HCT116 (cell line): ENCODE results near the gene TTC33. TPM values are rescaled to one million over a fixed set of nuclear protein-coding genes. Genes with fewer than 3 reads are reported as not detected.

Source experiments
- ATAC-seq: fragments of 200-7000 bp; cut with Tn5 transposase; 2 replicates; pipeline ENCODE4 v1.9.1; 2020; ENCODE audit warnings: mild to moderate bottlenecking, moderate library complexity
- BruUV-seq: library from RNA; stranded (reverse); fragments of 400-500 nt; replicated peaks from 2 replicates; lab custom pipeline; 2021; lab: Mats Ljungman, UMichigan
- CTCF ChIA-PET: fragments of 300-600 bp; sonication (Branson Sonifier 250); formaldehyde crosslinking; loops from one replicate; lab custom pipeline; 2021; ENCODE audit warnings: antibody characterized with exemption; lab: Charles Lee
- POLR2A ChIA-PET: fragments of 300-600, 350-600 bp; sonication (Branson Sonifier 250); formaldehyde crosslinking; loops from one replicate; lab custom pipeline; 2021; ENCODE audit warnings: antibody characterized with exemption; lab: Charles Lee
- RAD21 ChIA-PET, 2 experiments: fragments of 300-600 bp; sonication (Branson Sonifier 250); formaldehyde crosslinking; loops; one replicate each; lab custom pipeline; 2023; ENCODE audit warnings: low total read pairs in 2 of 2; ENCODE audit not compliant: uncharacterized antibody in 2 of 2, unreplicated experiment in 2 of 2, low non-redundant PET in 1 of 2; lab: Charles Lee
- DNase-seq: peaks from one replicate; pipeline ENCODE4 v3.0.0-alpha.2; 2010; ENCODE audit warnings: low read depth, low spot score
- H2AFZ ChIP-seq: fragments of 200-600 bp; shearing (Covaris generic), sonication (generic); 2 replicates; pipeline ENCODE4 v1.6.1; 2017; ENCODE audit warnings: low read depth, mixed run types, mixed read lengths, antibody characterized with exemption, low read length; ENCODE audit not compliant: poor library complexity, severe bottlenecking
- H3K27ac ChIP-seq: 2 replicates; pipeline ENCODE4 v1.5.1; 2012; ENCODE audit warnings: low read depth, low read length
- H3K27me3 ChIP-seq: fragments of 200-600 bp; sonication (generic); 2 replicates; pipeline ENCODE4 v1.6.1; 2016; ENCODE audit warnings: mixed run types, low read length, mixed read lengths; ENCODE audit not compliant: insufficient read depth
- H3K36me3 ChIP-seq, 2 experiments: fragments of 200-500 bp in 1 of 2; fragments of 200-600 bp in 1 of 2; sonication (Bioruptor generic) in 1 of 2; sonication (generic) in 1 of 2; 2 replicates each; pipeline versions ENCODE4 v1.5.1 to v1.6.1; 2014 to 2016; ENCODE audit warnings: low read length in 2 of 2, inconsistent platforms in 1 of 2, mixed read lengths in 1 of 2, mixed run types in 1 of 2; ENCODE audit not compliant: insufficient read depth in 2 of 2, control insufficient read depth in 1 of 2
- H3K4me1 ChIP-seq, 2 experiments: fragments of 200-600 bp in 1 of 2; sonication (generic) in 1 of 2; 2 replicates each; pipeline versions ENCODE4 v1.5.1 to v1.6.1; 2012 to 2017; ENCODE audit warnings: low read length in 2 of 2, inconsistent platforms in 1 of 2, mild to moderate bottlenecking in 1 of 2, mixed read lengths in 1 of 2, mixed run types in 1 of 2, moderate library complexity in 1 of 2; ENCODE audit not compliant: insufficient read depth in 2 of 2, control insufficient read depth in 1 of 2
- H3K4me2 ChIP-seq: fragments of 200-600 bp; sonication (generic); 2 replicates; pipeline ENCODE4 v1.6.1; 2017; ENCODE audit warnings: mixed run types, low read length, mixed read lengths
- H3K4me3 ChIP-seq, 2 experiments: fragments of 200-600 bp in 1 of 2; sonication (generic) in 1 of 2; replicated peaks in 1 of 2; 2 replicates each; pipeline ENCODE4 v1.5.1; 2011 to 2016; ENCODE audit warnings: low read length in 2 of 2, control low read depth in 1 of 2, low read depth in 1 of 2, mild to moderate bottlenecking in 1 of 2, mixed read lengths in 1 of 2, mixed run types in 1 of 2
- H3K79me2 ChIP-seq: fragments of 200-600 bp; sonication (generic); 2 replicates; pipeline ENCODE4 v1.6.1; 2017; ENCODE audit warnings: mild to moderate bottlenecking, mixed run types, low read length, moderate library complexity, mixed read lengths; ENCODE audit not compliant: insufficient read depth
- H3K9ac ChIP-seq: fragments of 200-600 bp; sonication (generic); 2 replicates; pipeline ENCODE4 v1.6.1; 2016; ENCODE audit warnings: low read length, mixed read lengths
- H3K9me2 ChIP-seq: fragments of 200-600 bp; sonication (generic), shearing (Covaris generic); 2 replicates; pipeline ENCODE4 v1.6.1; 2017; ENCODE audit warnings: mixed run types, mild to moderate bottlenecking, moderate library complexity; ENCODE audit not compliant: insufficient read depth
- H3K9me3 ChIP-seq, 2 experiments: fragments of 200-500 bp in 1 of 2; fragments of 200-600 bp in 1 of 2; sonication (Bioruptor generic) in 1 of 2; sonication (generic) in 1 of 2; 2 replicates each; pipeline ENCODE4 v1.6.1; 2014 to 2017; ENCODE audit warnings: low read length in 2 of 2, mixed read lengths in 2 of 2, inconsistent platforms in 1 of 2, low read depth in 1 of 2, mild to moderate bottlenecking in 1 of 2, mixed run types in 1 of 2, moderate library complexity in 1 of 2; ENCODE audit not compliant: control insufficient read depth in 1 of 2, insufficient read depth in 1 of 2
- H4K20me1 ChIP-seq: fragments of 200-600 bp; sonication (generic), shearing (Covaris generic); 2 replicates; pipeline ENCODE4 v1.6.1; 2017; ENCODE audit warnings: mixed run types, mild to moderate bottlenecking, moderate library complexity; ENCODE audit not compliant: insufficient read depth
- CBX3 ChIP-seq: IDR thresholded peaks from 2 replicates; pipeline ENCODE4 v1.6.1; 2012; ENCODE audit warnings: low read depth
- ELF1 ChIP-seq: IDR thresholded peaks from 2 replicates; pipeline ENCODE4 v1.6.1; 2012; ENCODE audit warnings: low read depth, borderline replicate concordance
- JUND ChIP-seq: IDR thresholded peaks from 2 replicates; pipeline ENCODE4 v1.6.1; 2012
- MAX ChIP-seq: IDR thresholded peaks from 2 replicates; pipeline ENCODE4 v1.6.1; 2012
- POLR2A ChIP-seq: IDR thresholded peaks from 2 replicates; pipeline ENCODE4 v1.7.0; 2011; ENCODE audit warnings: borderline replicate concordance; ENCODE audit not compliant: insufficient read depth, insufficient read length; ENCODE audit errors: extremely low read depth
- RAD21 ChIP-seq: IDR thresholded peaks from 2 replicates; pipeline ENCODE4 v1.6.1; 2012; ENCODE audit warnings: low read depth, mild to moderate bottlenecking
- SIN3A ChIP-seq: IDR thresholded peaks from 2 replicates; pipeline ENCODE4 v1.6.1; 2012; ENCODE audit warnings: low read depth
- SRF ChIP-seq: IDR thresholded peaks from 2 replicates; pipeline ENCODE4 v1.6.1; 2012; ENCODE audit warnings: low read depth
- TCF7L2 ChIP-seq: IDR thresholded peaks from 2 replicates; pipeline ENCODE4 v1.7.0; 2011; ENCODE audit warnings: borderline replicate concordance, inconsistent platforms; ENCODE audit not compliant: insufficient read depth, insufficient read length; ENCODE audit errors: extremely low read depth
- YY1 ChIP-seq: IDR thresholded peaks from 2 replicates; pipeline ENCODE4 v1.6.1; 2011; ENCODE audit warnings: low read length, low read depth, moderate library complexity, mild to moderate bottlenecking; ENCODE audit not compliant: insufficient replicate concordance; ENCODE audit errors: extremely low read depth
- ZBTB33 ChIP-seq: IDR thresholded peaks from 2 replicates; pipeline ENCODE4 v1.6.1; 2011; ENCODE audit warnings: mild to moderate bottlenecking, low read length, moderate library complexity; ENCODE audit not compliant: insufficient replicate concordance; ENCODE audit errors: extremely low read depth
- ZFX ChIP-seq: fragments of 450-650 bp; IDR thresholded peaks from 2 replicates; pipeline ENCODE4 v1.6.1; 2017
- ZNF274 ChIP-seq: fragments of 200-500 bp; sonication (Bioruptor generic); IDR thresholded peaks from 2 replicates; pipeline ENCODE4 v1.6.1; 2014; ENCODE audit warnings: mild to moderate bottlenecking, low read depth, low read length, inconsistent platforms
- intact Hi-C: fragments of 100-400 bp; cut with micrococcal nuclease; formaldehyde crosslinking; loops from 2 replicates; pipeline ENCODE4 v1.10.0; 2022
- total RNA-seq: library from RNA; stranded (reverse); gene quantifications from one replicate; pipeline ENCODE4 v1.2.1, GENCODE V29; 2021; ENCODE audit not compliant: unreplicated experiment

TTC33 gene
- total RNA-seq, 1 experiment from 2014 or later: 14.5 TPM

GRCh38 chr5:40672425-40672824, 83.3 kb downstream of the TTC33 start:
- peaks cover 9 to 11% of the 10 kb centered on the region in 2 experiments for H3K4me1 ChIP-seq

GRCh38 chr5:40669606-40670390, 86.0 kb downstream of the TTC33 start:
- no peak for TF ChIP-seq YY1
- no peak for TF ChIP-seq ZFX
- TF ChIP-seq ZBTB33: no peak
- TF ChIP-seq SIN3A: no peak
- TF ChIP-seq TCF7L2: no peak
- no peak for TF ChIP-seq CBX3
- no peak for TF ChIP-seq POLR2A
- TF ChIP-seq RAD21: no peak
- no peak for TF ChIP-seq MAX
- no peak overlapping the region for H3K9ac ChIP-seq
- H4K20me1 ChIP-seq: no peaks in the 10 kb centered on the region
- no peak overlapping the region for H3K27ac ChIP-seq
- DNase-seq: no peak
- no peaks in the 10 kb centered on the region for H3K9me2 ChIP-seq
- H3K4me1 ChIP-seq: peaks cover 0 to 6% of the 10 kb centered on the region in 2 experiments; a peak in 1 of 4 replicates
- ChIA-PET POLR2A (no interaction called here), CTCF (no interaction called here), RAD21 (no interaction called here)
- no peak overlapping the region for H3K4me2 ChIP-seq
- H3K9me3 ChIP-seq: no peaks in the 10 kb centered on the region
- BruUV-seq: no TSS peak
- intact Hi-C loops: no loop called here
- no peak for ATAC-seq
- no peaks in the 10 kb centered on the region; the same call in 1 of the 2 replicates for H3K27me3 ChIP-seq
- no peaks in the 10 kb centered on the region for H3K36me3 ChIP-seq
- H2AFZ ChIP-seq: no peak overlapping the region
- no peak overlapping the region for H3K4me3 ChIP-seq
- H3K79me2 ChIP-seq: no peaks in the 10 kb centered on the region

More at GRCh38 chr5:40672425-40672824, 83.3 kb downstream of the TTC33 start:
- BruUV-seq: no TSS peak
- H3K79me2 ChIP-seq: no peaks in the 10 kb centered on the region
- no peaks in the 10 kb centered on the region for H3K27me3 ChIP-seq
- ChIA-PET RAD21 (no interaction called here), CTCF (no interaction called here), POLR2A (no interaction called here)
- intact Hi-C loops: no loop called here
- H3K9me2 ChIP-seq: no peaks in the 10 kb centered on the region
- no peak for TF ChIP-seq ZNF274
- no peak for TF ChIP-seq JUND
- no peak for TF ChIP-seq ELF1
- TF ChIP-seq ZFX: no peak
- TF ChIP-seq SRF: no peak
- DNase-seq (no peak), ATAC-seq (no peak)
- H3K36me3 ChIP-seq: no peaks in the 10 kb centered on the region
- no peak overlapping the region for H3K9ac ChIP-seq
- H3K27ac ChIP-seq: no peak overlapping the region
- no peak overlapping the region for H2AFZ ChIP-seq
- no peak overlapping the region for H3K4me3 ChIP-seq
- no peaks in the 10 kb centered on the region for H3K9me3 ChIP-seq
- H4K20me1 ChIP-seq: no peaks in the 10 kb centered on the region
- H3K4me2 ChIP-seq: no peak overlapping the region
